NT2/D1 (cell line): ENCODE measurements around the gene PPBP.

Experiments
- SUZ12 ChIP-seq: IDR thresholded peaks from 2 replicates; pipeline ENCODE4 v1.6.1; 2011; ENCODE audit not compliant: insufficient read length, insufficient read depth; ENCODE audit errors: extremely low read depth
- YY1 ChIP-seq: IDR thresholded peaks from 2 replicates; pipeline ENCODE4 v1.6.1; 2011; ENCODE audit not compliant: insufficient read length, insufficient read depth
- ZNF274 ChIP-seq: IDR thresholded peaks from 2 replicates; pipeline ENCODE4 v1.6.1; 2011; ENCODE audit warnings: mild to moderate bottlenecking, low read depth, low read length

- TF ChIP-seq YY1: no peak
- TF ChIP-seq SUZ12: no peak
- no peak for TF ChIP-seq ZNF274
These were observed 11.8 kb downstream of the PPBP start for GRCh38 chr4:73976217-73976616.
